NCI-H2081 treated with DMSO at 0.1 percent for 48 hours (cell line): ENCODE results near the gene KLHL8.
A peak's percentile ranks its signal among the peaks of the same experiment; 100 is the strongest.

Experiments
- DNase-seq: peaks from one replicate; lab custom pipeline; 2025; lab: John Stamatoyannopoulos, UW

KLHL8 gene

DNA sequence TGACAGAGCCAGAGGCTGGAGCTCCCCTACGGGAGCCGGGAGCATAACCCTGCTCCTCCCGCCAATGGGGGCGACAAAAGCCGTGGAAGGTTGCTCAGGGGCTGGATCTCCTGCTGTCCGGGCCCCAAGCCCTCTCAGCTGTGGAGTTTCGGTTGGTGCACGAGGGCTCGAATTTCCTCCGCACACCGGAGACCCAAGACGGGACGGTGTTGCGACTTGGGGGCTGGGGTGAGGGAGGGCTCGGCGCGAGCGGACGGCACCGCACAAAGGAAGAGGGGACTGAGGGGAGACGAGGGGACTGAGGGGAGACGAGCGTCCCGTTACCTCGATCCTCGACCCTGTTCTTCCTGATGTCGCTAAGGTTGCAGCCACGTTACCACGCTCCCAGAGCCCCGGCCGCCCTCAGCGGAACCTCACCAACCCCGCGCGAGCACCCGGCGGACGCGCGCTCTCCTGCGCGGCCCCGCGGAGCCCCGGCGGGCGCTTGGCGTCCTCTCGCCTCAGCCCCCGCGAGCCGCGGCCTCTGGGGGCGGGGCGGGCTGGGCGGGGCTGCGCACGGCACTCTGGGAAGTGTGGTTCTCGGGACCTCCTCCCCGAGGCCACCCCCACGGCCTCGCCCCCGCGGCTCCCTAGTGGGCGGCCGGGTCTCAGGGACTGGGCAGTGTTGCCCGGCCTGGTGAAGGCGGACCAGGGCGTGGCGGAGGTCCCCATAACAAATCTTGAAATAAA, at the start of gene KLHL8:
TSS of gene KLHL8 (minus strand) at position 525 of the 729 bp plus-strand sequence. CDS start 25,079 bp downstream, outside the sequence.
- DNase-seq: peak; percentile 46

DNA sequence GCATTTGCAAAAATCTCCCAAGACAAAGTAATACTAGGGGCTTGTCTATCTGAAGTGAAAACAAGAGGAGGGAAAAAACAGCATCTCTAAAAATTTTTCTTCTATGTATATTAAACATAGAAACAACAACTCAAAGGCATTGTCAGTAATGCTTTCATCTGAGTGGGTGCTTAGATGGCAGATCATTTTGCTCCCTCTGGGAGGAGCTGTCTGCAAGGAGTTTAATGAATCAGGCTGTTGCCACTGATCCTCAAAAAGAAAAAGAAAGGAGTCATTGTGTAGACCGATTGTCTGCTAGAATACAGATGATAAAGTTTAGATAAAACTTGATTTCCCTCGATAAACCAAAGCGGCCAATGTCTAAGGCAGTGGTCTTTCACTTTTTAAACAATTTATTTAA, 49.7 kb upstream of the KLHL8 start:
- DNase-seq: no peak

DNA sequence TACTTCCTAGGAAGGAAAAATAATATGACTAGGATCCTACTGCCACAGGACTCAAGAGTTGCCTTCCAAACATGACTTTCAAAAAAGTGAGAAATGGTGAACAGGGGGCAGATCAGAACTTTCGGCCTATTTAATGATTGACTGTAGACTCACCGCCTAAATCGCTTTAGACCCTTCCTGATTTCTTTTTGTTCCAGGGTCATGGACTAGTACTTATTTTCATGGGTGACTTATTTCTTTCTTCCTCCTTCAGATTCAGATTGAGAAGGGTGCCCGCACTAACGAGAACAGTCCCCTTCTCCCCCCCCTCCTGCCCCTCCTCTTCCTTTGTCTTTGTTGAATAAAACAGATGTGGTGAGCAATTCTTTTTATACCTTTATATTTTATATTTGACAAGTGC, 48.0 kb upstream of the KLHL8 start:
- no peak for DNase-seq

DNA sequence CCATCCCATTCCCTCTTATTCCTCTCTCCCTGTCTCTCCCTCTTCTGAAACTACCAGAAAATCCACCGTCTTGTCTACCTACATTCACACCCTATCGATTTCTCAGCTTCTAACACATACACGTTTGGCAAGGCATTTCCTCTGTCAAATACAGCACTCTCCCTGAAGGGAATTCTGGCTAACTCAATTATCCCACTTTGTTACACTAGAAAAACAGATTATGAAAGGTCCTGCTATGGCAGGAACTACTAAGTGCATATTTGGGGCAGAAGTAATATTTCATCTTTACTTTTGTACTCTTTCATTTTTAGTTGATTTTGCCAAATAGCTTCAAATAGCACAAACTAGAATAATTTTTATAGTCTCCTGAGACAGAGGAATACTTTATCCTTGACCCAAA, 46.6 kb upstream of the KLHL8 start:
- no peak for DNase-seq

DNA sequence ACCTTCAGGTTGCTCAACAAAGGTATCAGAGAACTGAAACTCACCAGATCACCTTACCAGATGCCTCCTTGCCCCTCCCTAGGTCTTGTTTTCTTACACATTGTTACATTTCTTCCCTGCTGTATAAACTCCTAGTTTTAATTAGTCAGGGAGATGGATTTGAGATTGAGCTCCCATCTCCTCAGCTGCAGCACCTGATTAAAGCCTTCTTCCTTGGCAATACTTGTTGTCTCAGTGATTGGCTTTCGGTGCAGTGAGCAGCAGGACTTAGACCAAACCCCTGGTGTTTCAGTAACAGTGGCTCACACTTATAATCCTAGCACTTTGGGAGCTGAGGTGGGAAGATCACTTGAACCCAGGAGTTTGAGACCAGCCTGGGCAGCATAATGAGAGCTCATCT, 42.5 kb upstream of the KLHL8 start:
- DNase-seq: no peak

DNA sequence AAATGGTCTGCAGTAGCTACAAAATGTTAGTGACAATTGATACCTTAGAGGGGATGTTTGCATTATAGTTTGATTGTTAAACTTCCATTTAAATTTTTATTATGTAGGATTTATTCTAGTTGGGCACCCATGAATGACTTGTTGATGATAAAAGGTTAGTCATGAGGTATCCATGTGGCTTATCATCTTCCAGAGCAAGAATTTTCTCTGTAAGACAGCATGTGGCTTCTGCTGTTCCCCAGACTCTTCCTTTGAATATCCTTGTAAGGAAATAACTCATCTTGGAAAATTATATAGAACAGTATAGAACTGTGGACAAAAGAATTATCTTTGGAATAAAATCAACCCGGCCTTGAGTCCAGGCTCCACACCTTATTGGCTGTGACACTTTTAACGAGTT, 40.1 kb upstream of the KLHL8 start:
- DNase-seq: no peak

DNA sequence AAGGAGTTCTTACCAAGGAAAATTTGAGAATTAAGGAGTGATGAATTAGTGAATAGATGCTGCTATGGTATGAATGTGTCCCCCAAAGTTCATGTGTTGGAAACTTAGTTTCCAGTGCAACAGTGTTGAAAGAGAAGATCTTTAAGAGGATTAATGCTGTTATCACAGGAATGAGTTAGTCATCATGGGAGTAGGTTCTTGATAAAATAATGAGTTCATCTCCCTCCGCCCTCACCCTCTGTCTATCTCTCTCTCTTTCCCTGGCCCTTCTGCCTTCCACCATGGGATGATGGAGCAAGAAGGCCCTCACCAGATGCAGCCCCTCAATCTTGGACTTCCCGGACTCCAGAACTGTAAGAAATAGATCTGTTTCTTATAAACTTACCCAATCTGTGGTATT, 38.3 kb upstream of the KLHL8 start:
- DNase-seq: no peak

DNA sequence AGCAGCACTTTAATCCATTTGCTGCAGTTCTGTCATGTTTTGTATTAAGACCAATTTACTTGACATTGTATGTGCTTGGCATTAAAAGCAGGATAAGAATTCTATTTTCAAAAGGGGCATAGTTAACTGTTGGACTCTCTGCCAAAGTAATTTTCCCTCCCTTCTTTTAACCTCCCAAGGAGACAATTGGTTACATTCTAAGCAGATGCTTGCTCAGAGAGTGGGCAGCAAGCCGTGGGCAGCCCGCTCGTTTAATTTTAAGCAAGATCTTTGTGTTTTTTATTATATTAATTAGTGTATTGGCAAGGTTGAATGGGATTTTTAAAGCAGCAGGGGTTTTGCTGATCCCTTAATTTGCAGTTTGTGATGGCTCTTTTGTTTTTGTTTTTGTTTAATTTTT, 37.1 kb upstream of the KLHL8 start:
- no peak for DNase-seq

DNA sequence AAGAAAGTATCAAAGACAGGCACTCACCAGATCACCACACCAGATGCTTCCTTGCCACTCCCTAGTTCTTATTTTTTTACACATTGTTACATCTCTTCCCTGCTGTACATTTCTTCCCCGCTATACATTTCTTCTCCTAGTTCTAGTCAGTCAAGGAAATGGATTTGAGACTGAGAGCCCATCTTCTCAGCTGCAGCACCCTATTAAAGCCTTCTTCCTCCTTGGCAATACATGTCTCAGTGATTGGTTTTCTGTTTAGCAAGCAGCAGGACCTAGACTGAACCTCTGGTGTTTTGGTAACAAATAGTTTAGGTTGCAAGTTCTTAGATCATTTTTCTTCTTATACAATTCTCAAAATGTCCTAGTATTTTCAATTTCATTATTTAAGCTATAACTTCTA, 35.3 kb upstream of the KLHL8 start:
- DNase-seq: no peak

DNA sequence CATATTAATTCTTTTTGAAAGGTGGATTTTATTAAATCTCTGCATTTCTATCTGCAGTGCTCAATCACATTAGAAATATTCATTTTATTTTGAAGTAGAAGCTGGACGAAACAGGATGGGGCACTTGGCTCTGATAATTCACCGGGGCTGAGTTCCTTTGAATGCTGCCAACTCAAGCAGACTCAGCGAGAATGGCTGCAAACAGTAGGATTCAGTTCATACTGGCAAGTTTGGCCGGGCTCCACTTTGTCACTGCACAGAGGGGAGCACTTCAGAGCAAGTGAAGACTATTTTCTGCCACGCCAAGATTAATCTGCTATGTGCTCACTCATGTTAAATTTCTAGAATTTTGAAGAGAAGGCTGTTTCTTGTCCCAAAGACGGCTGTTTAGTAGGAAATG, 30.7 kb upstream of the KLHL8 start:
- DNase-seq: no peak

DNA sequence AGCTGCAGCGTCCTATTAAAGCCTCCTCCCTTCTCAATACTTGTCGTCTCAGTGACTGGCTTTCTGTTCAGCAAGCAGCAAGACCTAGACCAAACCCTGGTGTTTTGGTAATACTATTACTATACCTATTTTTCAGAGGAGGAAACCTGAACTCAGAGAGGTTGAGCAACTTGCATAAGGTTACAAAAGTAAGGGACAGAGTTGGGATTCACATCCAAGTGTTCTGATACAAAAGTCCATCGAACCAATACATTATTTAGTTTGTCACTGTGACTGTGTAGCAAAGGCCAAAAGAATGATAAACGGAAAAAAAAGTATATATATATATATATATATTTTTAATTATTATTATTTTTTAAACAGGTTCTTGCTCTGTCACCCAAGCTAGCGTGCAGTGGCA, 29.9 kb upstream of the KLHL8 start:
- DNase-seq: no peak

DNA sequence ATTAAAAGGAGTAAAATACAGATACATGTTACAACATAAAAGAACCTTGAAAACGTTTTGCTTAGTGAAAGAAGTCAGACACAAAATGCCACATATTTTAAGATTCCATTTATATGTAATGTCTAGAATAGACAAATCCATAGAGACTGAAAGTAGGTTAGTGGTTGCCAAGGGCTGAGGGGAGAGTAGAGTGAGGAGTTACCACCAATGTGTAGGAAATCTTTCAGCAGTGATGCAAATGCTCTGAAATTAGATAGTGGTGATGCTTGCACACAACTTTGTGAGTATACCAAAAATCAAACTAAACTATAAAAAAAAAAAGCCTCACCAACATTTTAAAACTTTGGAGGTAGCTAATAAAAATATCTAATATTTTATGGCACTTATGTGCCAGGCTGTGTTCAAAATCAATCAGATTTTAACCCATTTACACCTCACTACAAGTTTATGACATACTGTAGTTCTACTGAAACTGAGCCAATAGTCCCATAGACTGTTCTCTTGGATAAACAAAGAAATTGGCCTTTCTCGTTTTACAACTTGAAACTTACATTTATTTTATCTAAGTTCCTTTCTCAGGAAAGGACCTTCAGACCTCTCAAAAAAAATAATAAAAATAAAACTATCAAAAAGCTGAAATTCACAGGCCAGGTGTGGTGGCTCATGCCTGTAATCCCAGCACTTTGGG, 29.1 kb upstream of the KLHL8 start:
- DNase-seq: no peak

DNA sequence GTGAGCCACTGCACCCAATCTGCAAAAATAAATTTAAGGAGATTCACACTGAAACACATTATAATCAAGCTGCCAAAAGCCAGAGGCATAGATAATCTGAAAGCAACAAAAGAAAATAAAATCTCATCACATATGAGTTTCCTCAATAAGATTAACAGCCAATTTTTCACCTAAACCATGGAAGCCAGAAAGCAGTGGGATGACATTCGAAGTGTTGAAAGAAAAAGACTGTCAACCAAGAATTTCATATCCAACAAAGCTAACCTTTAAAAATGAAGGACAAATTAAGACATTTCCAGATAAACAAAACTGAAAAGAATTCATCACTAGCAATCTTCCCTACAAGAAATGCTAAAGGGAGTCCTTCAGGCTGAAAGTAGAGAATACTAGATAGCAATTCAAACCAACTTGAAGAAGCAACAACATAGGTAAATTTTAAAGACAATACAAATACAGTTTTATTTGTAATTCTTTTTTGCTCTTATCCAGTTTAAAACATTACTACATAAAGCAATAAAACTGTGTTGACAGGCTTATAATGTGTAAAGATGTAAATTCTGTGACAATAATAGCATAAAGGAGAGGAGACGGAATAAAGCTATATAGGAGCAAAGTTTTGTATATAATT, 23.1 kb upstream of the KLHL8 start:
- no peak for DNase-seq

DNA sequence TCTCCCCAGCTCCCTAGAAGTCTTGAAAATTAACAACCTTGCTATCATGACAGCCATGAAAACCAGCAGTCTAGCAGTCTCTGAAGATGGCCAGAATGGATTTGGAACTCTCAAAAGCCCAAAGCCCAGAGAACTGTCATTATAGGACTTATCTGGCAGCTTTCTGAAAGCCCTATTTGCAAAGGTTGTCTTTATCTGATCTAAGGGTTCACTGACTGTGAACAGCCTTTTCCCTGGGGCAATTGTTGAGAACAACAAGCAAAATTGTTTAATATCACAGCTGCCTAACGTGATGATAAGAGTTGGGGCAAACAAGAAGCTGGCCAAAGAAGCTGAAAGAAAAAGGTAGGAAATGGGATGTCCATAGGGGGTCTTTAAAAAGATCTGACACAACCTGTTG, 20.9 kb upstream of the KLHL8 start:
- DNase-seq: no peak

DNA sequence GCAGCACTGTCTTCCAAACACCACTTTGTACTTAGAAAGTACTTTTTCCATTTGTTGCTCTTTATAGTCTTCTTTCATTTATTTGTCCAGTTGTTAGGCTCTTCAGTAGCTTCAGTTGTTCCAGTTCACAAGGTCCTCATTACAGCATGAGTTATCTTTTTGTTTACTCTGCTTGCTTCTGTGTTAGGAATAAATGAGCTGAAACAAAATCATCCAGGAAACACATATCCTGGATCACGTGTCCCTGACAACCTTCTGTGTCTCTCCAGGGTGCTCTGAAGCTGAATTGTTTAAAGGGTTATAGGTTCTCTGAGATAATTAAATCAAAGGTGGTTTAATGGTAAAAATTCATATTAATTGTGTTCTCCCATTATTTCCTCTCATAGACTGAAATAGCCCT, 19.9 kb upstream of the KLHL8 start:
- peak; percentile 7 for DNase-seq

DNA sequence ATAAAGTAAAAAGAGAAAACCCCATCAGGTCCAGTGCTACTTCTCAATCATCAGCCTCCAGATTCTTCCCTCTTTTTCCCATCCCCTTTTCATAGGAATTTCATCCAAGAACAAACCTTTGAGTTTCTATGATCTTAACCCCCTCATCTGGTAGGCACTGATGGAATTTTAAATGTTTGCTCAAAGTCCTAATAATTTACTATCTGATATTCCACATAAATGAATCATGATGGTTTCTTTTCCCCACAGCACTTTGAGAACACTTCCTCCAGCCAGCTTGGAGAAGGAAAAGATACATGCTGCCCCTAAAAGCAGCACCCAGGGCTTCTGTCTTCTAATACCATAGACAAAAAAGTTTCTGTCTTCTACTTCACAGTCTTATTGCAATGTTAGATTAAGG, 19.4 kb upstream of the KLHL8 start:
- no peak for DNase-seq

DNA sequence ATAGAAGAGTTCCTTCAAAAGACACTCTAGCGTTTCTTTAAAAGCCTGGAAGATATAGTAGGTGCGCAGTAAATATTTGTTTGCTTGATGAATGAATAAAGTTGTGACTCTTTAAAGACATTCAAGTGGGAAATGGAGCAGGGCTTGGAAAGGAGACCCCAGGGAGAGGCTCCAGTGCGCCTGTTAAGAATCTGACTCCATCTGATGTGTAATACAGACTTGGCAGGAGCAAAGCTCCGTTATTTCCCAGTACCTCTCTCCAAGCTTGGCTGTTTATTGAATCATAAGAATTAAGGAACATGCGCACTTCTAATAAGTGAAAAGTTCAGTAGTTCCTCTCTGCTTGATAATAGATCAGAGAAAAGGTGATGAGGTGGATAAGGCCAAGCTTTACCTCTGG, 18.8 kb upstream of the KLHL8 start:
- no peak for DNase-seq

DNA sequence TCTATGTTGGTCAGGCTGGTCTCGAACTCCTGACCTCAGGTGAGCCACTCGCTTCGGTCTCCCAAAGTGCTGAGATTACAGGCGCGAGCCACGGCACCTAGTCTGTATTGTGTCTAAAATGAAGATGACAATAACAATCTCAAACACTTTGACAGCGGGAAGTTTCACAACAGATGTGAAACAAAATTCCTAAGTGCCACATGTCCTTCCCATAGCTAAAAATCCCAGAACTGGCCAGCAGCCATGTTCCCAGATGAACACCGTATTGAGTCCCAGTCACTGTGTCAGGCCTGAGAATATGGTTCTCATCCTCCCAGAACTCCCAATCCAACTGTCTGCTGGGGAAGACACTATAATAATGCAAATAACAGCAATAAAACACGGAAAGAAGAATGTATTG, 16.4 kb upstream of the KLHL8 start:
- DNase-seq: no peak

DNA sequence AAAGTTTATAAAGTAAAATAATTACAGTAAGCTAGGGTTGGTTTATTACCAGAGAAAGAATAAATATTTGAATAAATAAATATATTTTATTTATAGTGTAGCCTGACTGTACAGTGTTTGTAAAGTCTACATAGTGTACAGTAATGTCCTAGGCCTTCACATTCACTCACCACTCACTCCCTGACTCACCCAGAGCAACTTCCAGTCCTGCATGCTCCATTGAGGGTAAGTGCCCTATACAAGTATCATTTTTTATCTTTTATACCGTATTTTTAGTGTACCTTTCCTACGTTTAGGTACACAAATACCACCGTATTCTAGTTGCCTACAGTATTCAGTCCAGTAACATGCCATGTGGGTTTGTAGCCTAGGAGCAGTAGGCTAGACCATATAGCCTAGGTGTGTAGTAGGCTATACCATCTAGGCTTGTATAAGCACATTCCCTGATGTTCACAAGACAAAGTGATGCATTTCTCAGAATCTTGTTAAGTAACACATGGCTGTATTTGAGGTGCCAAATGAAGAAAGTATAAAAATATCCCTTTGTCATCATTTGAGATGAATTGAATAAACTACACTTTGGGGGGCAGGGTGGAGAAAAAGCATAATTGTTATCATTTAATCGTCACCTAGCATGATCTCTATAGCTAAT, 14.7 kb upstream of the KLHL8 start:
- no peak for DNase-seq

DNA sequence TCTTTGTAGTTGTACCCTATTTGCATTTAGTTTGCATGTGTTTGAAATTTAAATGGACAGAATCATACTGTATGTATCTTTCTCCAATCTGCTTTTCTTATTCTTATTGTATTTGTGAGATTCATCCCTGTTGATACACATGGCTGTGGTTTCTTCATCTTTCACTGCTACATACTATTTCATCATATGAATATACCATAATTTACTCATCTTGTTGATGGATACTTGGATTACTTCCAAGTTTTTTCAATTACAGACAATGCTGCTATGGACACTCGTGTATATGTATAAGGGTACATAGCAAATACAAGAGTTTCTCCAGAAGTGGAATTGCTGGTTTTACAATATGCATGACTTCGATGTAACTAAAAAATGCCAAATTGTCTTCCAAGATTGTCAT, 11.8 kb upstream of the KLHL8 start:
- no peak for DNase-seq

DNA sequence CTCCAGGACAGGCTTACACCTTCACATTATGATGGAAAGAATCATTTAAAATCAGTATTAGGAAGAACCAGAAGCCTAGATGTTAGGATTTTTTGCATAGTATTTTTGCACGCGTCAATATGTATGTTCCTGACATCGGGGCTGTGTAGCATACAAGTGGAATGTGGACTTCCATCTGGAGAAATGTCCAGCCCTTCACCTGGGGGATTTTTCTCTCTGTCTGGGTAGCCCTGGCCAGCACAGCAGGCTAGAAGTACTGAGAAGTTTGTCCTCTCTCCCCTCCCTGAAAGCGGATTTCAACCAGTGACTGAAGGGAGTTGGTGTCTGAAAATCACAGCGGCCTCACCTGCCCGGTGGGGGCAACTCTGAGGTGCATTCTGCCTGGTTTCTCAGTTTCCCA, 10.4 kb upstream of the KLHL8 start:
- DNase-seq: no peak

DNA sequence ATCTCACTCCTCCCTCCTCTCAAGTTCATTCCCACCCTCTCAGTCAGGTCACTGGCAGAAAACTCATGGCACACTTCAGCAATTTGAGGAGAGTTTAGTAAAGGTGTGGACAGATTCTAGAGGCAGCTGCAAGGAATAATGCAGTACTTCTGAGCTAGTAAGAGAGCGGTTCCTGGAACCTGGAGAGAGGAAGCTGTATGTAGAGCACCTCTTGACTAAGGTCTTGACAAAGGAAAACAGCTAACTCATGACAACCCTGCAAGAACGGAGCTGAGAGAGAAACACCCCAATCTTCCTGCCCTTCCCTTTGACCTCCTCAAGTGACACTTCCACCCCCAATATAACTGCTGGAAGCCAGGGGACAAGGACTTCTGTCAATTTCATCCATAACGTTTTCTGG, 9.6 kb upstream of the KLHL8 start:
- DNase-seq: no peak

DNA sequence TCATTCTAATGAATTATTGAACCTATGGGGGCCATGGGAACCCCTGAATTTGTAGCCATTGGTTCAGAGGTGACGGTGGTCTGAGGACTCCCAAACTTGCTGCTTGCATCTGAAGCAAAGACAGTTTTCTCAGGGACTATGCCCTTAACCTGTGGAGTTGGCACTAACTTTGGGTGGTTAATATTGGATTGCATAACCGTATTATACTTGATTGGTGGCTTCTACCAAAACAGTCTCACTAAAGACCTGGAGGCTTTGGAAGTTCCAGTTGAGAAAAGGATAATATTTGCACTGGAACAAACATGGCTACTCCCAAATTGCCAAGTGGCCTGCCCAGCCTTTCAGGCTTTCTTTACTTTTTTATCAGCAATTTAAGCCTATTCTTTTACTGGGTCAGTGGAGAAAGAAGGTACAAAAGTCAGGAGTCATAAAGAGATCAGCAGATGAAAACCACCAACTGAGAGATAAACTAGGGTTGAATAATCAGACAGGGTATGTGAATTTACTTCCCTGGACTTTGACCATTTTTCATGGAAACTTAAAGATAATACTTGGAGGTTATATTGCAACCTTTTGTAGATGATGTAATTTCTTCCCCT, 7.9 kb upstream of the KLHL8 start:
- DNase-seq: no peak
